BJ (cell line): ENCODE results near the gene ESYT1. TPM values are rescaled to one million over a fixed set of nuclear protein-coding genes. Genes with fewer than 3 reads are reported as not detected.
A peak's percentile ranks its signal among the peaks of the same experiment; 100 is the strongest.

Experiments
- CTCF ChIA-PET: fragments of 350-600 bp; formaldehyde crosslinking; extraction: SDS; loops from one replicate; lab custom pipeline; 2021; ENCODE audit warnings: antibody characterized with exemption, inconsistent platforms; lab: Yijun Ruan, JAX
- POLR2A ChIA-PET: fragments of 300-600 bp; sonication (Branson Sonifier 250); formaldehyde crosslinking; extraction: SDS; loops from one replicate; lab custom pipeline; 2021; ENCODE audit warnings: antibody characterized with exemption; lab: Charles Lee
- DNase-seq: peaks from one replicate; pipeline ENCODE4 v3.0.0-alpha.2; 2011; ENCODE audit warnings: low read depth
- H3K27me3 ChIP-seq: 2 replicates; pipeline ENCODE4 v1.6.0; 2011; ENCODE audit warnings: low read length; ENCODE audit not compliant: control insufficient read depth, insufficient read depth
- H3K36me3 ChIP-seq: 2 replicates; pipeline ENCODE4 v1.5.1; 2011; ENCODE audit warnings: low read length; ENCODE audit not compliant: control insufficient read depth, insufficient read depth
- H3K4me3 ChIP-seq: 2 replicates; pipeline ENCODE4 v1.5.1; 2011; ENCODE audit warnings: low read depth, mild to moderate bottlenecking, control low read depth, low read length
- polyA plus RNA-seq: library from polyadenylated mRNA; depleted of rRNA; stranded (reverse); fragments of >200 nt; gene quantifications from 2 replicates; pipeline ENCODE4 v1.2.3, GENCODE V29; 2011; rRNA removed
- TF ChIP-seq, protein P1 (sequence below): IDR thresholded peaks from 2 replicates; pipeline ENCODE4 v1.5.1; 2011; ENCODE audit warnings: low read depth, mild to moderate bottlenecking, control low read depth, inconsistent platforms, low read length, moderate library complexity; ENCODE audit not compliant: insufficient read depth

Gene ESYT1
- polyA plus RNA-seq, 1 experiment, result 264 TPM

DNA sequence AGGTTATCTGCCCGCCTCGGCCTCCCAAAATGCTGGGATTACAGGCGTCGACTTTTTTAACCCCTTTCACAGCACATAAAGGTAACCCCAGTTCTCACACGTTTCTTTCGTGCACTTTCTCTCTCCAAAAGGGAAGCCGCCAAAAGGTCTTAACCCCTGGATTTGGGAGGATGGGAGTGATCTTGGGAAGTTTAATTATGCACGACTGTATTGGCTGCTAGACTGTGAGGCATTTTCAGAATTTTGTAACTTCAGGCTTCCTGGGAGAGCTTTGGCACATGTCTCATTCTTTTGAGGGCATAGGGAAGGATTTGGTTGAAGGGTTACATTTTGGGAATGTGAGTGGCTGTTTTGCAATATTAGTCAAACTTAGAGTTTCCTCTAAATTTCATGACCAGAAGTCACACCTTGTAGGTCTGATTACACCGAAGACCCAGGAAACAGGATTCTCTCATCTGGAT, 62.7 kb downstream of the ESYT1 start:
- CTCF ChIA-PET, result interaction anchor here (1.2 to 9.8 kb wide), 10 partner anchors 15 to 79 kb away, joined by 3 to 134 read pairs (median 18); partner anchors contain the start of genes ANKRD52, MYL6, RNF41 and ZC3H10
- no peaks in the 10 kb centered on the region for H3K27me3 ChIP-seq
- POLR2A ChIA-PET, result no interaction called here
- no peak for DNase-seq
- H3K4me3 ChIP-seq, result no peak overlapping the region
- no peaks in the 10 kb centered on the region for H3K36me3 ChIP-seq
- TF ChIP-seq, protein P1, sequence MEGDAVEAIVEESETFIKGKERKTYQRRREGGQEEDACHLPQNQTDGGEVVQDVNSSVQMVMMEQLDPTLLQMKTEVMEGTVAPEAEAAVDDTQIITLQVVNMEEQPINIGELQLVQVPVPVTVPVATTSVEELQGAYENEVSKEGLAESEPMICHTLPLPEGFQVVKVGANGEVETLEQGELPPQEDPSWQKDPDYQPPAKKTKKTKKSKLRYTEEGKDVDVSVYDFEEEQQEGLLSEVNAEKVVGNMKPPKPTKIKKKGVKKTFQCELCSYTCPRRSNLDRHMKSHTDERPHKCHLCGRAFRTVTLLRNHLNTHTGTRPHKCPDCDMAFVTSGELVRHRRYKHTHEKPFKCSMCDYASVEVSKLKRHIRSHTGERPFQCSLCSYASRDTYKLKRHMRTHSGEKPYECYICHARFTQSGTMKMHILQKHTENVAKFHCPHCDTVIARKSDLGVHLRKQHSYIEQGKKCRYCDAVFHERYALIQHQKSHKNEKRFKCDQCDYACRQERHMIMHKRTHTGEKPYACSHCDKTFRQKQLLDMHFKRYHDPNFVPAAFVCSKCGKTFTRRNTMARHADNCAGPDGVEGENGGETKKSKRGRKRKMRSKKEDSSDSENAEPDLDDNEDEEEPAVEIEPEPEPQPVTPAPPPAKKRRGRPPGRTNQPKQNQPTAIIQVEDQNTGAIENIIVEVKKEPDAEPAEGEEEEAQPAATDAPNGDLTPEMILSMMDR, result no peak

- POLR2A ChIA-PET, result no interaction called here
- Histone ChIP-seq H3K27me3 (no peaks in the 10 kb centered on the region), H3K36me3 (no peaks in the 10 kb centered on the region), H3K4me3 (no peak overlapping the region)
- DNase-seq, result no peak
- TF ChIP-seq, protein P1, result no peak
- CTCF ChIA-PET, result interaction anchor here (0.9 to 9.8 kb wide), 9 partner anchors 14 to 167 kb away, joined by 3 to 134 read pairs (median 6); partner anchors contain the start of genes ANKRD52, RNF41, STAT2 and ZC3H10
These were observed 64.5 kb downstream of the ESYT1 start for GRCh38 chr12:56192582-56192981.

DNA sequence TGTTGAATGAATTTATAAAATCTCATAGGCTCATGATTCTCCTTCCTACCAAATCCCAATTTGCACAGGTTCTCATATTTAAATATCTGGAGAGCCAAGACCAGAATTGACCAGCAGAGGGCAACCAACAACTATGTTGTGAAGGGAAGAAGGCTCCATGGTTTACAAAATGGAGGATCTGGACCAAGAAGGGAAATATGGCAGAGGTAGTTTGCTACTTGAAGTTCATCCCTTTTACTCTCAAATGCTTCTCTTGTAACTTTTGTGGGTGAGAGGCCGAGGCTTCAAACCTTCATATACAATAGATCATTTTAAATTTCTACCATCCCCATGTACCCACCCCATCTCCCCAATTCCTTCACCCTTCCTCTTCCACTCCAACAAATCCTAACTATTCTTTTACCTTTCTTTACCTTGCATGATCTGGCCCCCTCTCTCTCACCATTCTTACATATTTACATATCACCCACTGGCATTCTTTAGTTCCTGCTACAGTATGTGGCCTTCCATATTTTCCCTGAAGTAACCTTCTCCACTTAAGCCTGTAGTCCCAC, 65.0 kb downstream of the ESYT1 start:
- TF ChIP-seq, protein P1, result peak; percentile 76
- Histone ChIP-seq H3K36me3 (no peaks in the 10 kb centered on the region), H3K27me3 (no peaks in the 10 kb centered on the region), H3K4me3 (no peak overlapping the region)
- CTCF ChIA-PET, result interaction anchor here (0.6 to 9.8 kb wide), 10 partner anchors 13 to 265 kb away, joined by 3 to 134 read pairs (median 6); partner anchors contain the start of genes ANKRD52, RNF41, STAT2 and ZC3H10
- POLR2A ChIA-PET, result no interaction called here
- DNase-seq, result no peak

Other genes starting within 250 kb of the ESYT1 start
- gene PYM1, start 200.4 kb upstream of the ESYT1 start, polyA plus RNA-seq, result 37.1 and 37.8 TPM in 2 replicates
- 53.0 and 56.2 TPM in 2 replicates for gene DGKA, start 197.1 kb upstream of the ESYT1 start, polyA plus RNA-seq
- 1.2 and 1.8 TPM in 2 replicates for gene PMEL, start 162.2 kb upstream of the ESYT1 start, polyA plus RNA-seq
- 56.6 and 75.2 TPM in 2 replicates for gene CDK2, start 161.4 kb upstream of the ESYT1 start, polyA plus RNA-seq
- gene RAB5B, start 154.2 kb upstream of the ESYT1 start, polyA plus RNA-seq, result 117 and 130 TPM in 2 replicates
- 14.4 and 22.3 TPM in 2 replicates for gene SUOX, start 131.0 kb upstream of the ESYT1 start, polyA plus RNA-seq
- gene IKZF4, start 107.2 kb upstream of the ESYT1 start, polyA plus RNA-seq, result 1.9 and 2.9 TPM in 2 replicates
- gene RPS26, start 86.3 kb upstream of the ESYT1 start, polyA plus RNA-seq, result 635 and 868 TPM in 2 replicates
- gene ERBB3, start 48.1 kb upstream of the ESYT1 start, polyA plus RNA-seq, result 4.7 and 6.0 TPM in 2 replicates
- 134 and 215 TPM in 2 replicates for gene PA2G4, start 23.7 kb upstream of the ESYT1 start, polyA plus RNA-seq
- gene RPL41, start 11.6 kb upstream of the ESYT1 start, polyA plus RNA-seq, result 5,645 and 7,867 TPM in 2 replicates
- gene ZC3H10, start 10.0 kb upstream of the ESYT1 start, polyA plus RNA-seq, result 1.4 and 1.6 TPM in 2 replicates
- 74.1 and 75.4 TPM in 2 replicates for gene MYL6B, start 24.3 kb downstream of the ESYT1 start, polyA plus RNA-seq
- 5,667 and 6,879 TPM in 2 replicates for gene MYL6, start 30.1 kb downstream of the ESYT1 start, polyA plus RNA-seq
- gene SMARCC2, start 61.2 kb downstream of the ESYT1 start, polyA plus RNA-seq, result 60.7 and 72.6 TPM in 2 replicates
- gene RNF41, start 93.7 kb downstream of the ESYT1 start, polyA plus RNA-seq, result 212 and 338 TPM in 2 replicates
- gene NABP2, start 96.1 kb downstream of the ESYT1 start, polyA plus RNA-seq, result 47.5 and 52.0 TPM in 2 replicates
- not detected in 2 replicates for gene SLC39A5, start 101.8 kb downstream of the ESYT1 start, polyA plus RNA-seq
- gene ANKRD52, start 130.1 kb downstream of the ESYT1 start, polyA plus RNA-seq, result 21.0 and 26.8 TPM in 2 replicates
- 13.7 and 14.1 TPM in 2 replicates for gene COQ10A, start 138.7 kb downstream of the ESYT1 start, polyA plus RNA-seq
- 117 and 150 TPM in 2 replicates for gene CS, start 172.1 kb downstream of the ESYT1 start, polyA plus RNA-seq
- gene CNPY2, start 187.7 kb downstream of the ESYT1 start, polyA plus RNA-seq, result 179 and 239 TPM in 2 replicates
- 27.2 and 32.3 TPM in 2 replicates for gene PAN2, start 205.7 kb downstream of the ESYT1 start, polyA plus RNA-seq
- 0.12 TPM in 1 of 2 replicates, not detected in the other for gene IL23A, start 210.6 kb downstream of the ESYT1 start, polyA plus RNA-seq
- 154 TPM in 2 replicates for gene STAT2, start 231.8 kb downstream of the ESYT1 start, polyA plus RNA-seq
- gene APOF, start 234.6 kb downstream of the ESYT1 start, polyA plus RNA-seq, result not detected in 2 replicates